H9 (cell line): Measurements from ENCODE around the gene DESI2. TPM values are rescaled to one million over a fixed set of nuclear protein-coding genes. Genes with fewer than 3 reads are reported as not detected.

ENCODE experiments used
- DNase-seq: peaks from one replicate; pipeline ENCODE4 v3.0.0-alpha.2; 2017
- H2AFZ ChIP-seq: one replicate; pipeline ENCODE4 v1.6.1; 2013; ENCODE audit warnings: mild to moderate bottlenecking, low read length, control low read depth, moderate library complexity
- H2AK5ac ChIP-seq: 2 replicates; pipeline ENCODE4 v1.6.1; 2013; ENCODE audit warnings: low read length, control low read depth, mixed read lengths; ENCODE audit not compliant: insufficient read length
- H2BK120ac ChIP-seq: one replicate; pipeline ENCODE4 v1.6.1; 2013; ENCODE audit warnings: low read depth, mild to moderate bottlenecking, low read length, control low read depth, inconsistent platforms; ENCODE audit not compliant: poor library complexity, severe bottlenecking
- H2BK12ac ChIP-seq: 2 replicates; pipeline ENCODE4 v1.6.1; 2013; ENCODE audit warnings: low read length, control low read depth, mixed read lengths, low read depth; ENCODE audit not compliant: insufficient read length
- H2BK15ac ChIP-seq: 2 replicates; pipeline ENCODE4 v1.6.1; 2013; ENCODE audit warnings: low read depth, low read length, control low read depth
- H2BK20ac ChIP-seq: one replicate; pipeline ENCODE4 v1.6.1; 2013; ENCODE audit warnings: low read depth, mild to moderate bottlenecking, low read length, control low read depth, inconsistent platforms; ENCODE audit not compliant: poor library complexity, severe bottlenecking
- H2BK5ac ChIP-seq: 2 replicates; pipeline ENCODE4 v1.6.1; 2013; ENCODE audit warnings: low read length, control low read depth, mixed read lengths; ENCODE audit not compliant: insufficient read length
- H3K14ac ChIP-seq: 2 replicates; pipeline ENCODE4 v1.6.1; 2013; ENCODE audit warnings: low read length, control low read depth; ENCODE audit not compliant: insufficient read depth
- H3K18ac ChIP-seq: 2 replicates; pipeline ENCODE4 v1.6.1; 2013; ENCODE audit warnings: low read depth, mild to moderate bottlenecking, mixed read lengths, low read length, control low read depth; ENCODE audit not compliant: insufficient read length
- H3K23ac ChIP-seq: 2 replicates; pipeline ENCODE4 v1.6.1; 2013; ENCODE audit warnings: low read length, control low read depth, mixed read lengths, low read depth; ENCODE audit not compliant: insufficient read length
- H3K23me2 ChIP-seq: 2 replicates; pipeline ENCODE4 v1.6.1; 2013; ENCODE audit warnings: low read depth, mild to moderate bottlenecking, mixed read lengths, low read length, control low read depth; ENCODE audit not compliant: insufficient read length, poor library complexity, severe bottlenecking
- H3K27ac ChIP-seq: 2 replicates; pipeline ENCODE4 v1.5.1; 2013; ENCODE audit warnings: low read length, control low read depth, mixed read lengths, low read depth; ENCODE audit not compliant: insufficient read length
- H3K27me3 ChIP-seq: 2 replicates; pipeline ENCODE4 v1.6.1; 2013; ENCODE audit warnings: low read length, control low read depth, inconsistent platforms; ENCODE audit not compliant: insufficient read depth
- H3K4ac ChIP-seq: 2 replicates; pipeline ENCODE4 v1.6.1; 2013; ENCODE audit warnings: low read depth, mild to moderate bottlenecking, control low read depth, inconsistent platforms, low read length, moderate library complexity
- H3K4me1 ChIP-seq: 2 replicates; pipeline ENCODE4 v1.6.1; 2013; ENCODE audit warnings: low read length, control low read depth, inconsistent platforms; ENCODE audit not compliant: insufficient read depth
- H3K4me2 ChIP-seq: 2 replicates; pipeline ENCODE4 v1.6.1; 2013; ENCODE audit warnings: low read length, control low read depth, mixed read lengths; ENCODE audit not compliant: insufficient read length, insufficient read depth
- H3K56ac ChIP-seq: 2 replicates; pipeline ENCODE4 v1.6.1; 2013; ENCODE audit warnings: low read depth, mild to moderate bottlenecking, mixed read lengths, low read length, control low read depth; ENCODE audit not compliant: insufficient read length
- H3K79me1 ChIP-seq: 2 replicates; pipeline ENCODE4 v1.6.1; 2013; ENCODE audit warnings: low read depth, mild to moderate bottlenecking, moderate library complexity, low read length, control low read depth, inconsistent platforms; ENCODE audit not compliant: insufficient read depth, poor library complexity, severe bottlenecking
- H3K79me2 ChIP-seq: 2 replicates; pipeline ENCODE4 v1.6.1; 2013; ENCODE audit warnings: low read length, control low read depth, inconsistent platforms; ENCODE audit not compliant: insufficient read depth
- H3K9ac ChIP-seq: 2 replicates; pipeline ENCODE4 v1.6.1; 2013; ENCODE audit warnings: low read length, control low read depth, mixed read lengths; ENCODE audit not compliant: insufficient read length; ENCODE audit errors: extremely low read depth
- H3K9me3 ChIP-seq: one replicate; pipeline ENCODE4 v1.6.1; 2013; ENCODE audit warnings: low read depth, low read length, inconsistent platforms; ENCODE audit not compliant: control insufficient read depth
- H3T11ph ChIP-seq: one replicate; pipeline ENCODE4 v1.6.1; 2013; ENCODE audit warnings: mild to moderate bottlenecking, low read length, control low read depth, inconsistent platforms
- H4K20me1 ChIP-seq: one replicate; pipeline ENCODE4 v1.6.1; 2013; ENCODE audit not compliant: control insufficient read depth, insufficient read length, insufficient read depth
- H4K5ac ChIP-seq: 2 replicates; pipeline ENCODE4 v1.6.1; 2013; ENCODE audit warnings: low read depth, mild to moderate bottlenecking, mixed read lengths, low read length, control low read depth; ENCODE audit not compliant: insufficient read length
- H4K8ac ChIP-seq: replicated peaks from 2 replicates; pipeline ENCODE4 v1.6.1; 2013; ENCODE audit warnings: low read length, control low read depth, mixed read lengths, low read depth; ENCODE audit not compliant: insufficient read length
- H4K91ac ChIP-seq: 2 replicates; pipeline ENCODE4 v1.6.1; 2013; ENCODE audit warnings: low read depth, mild to moderate bottlenecking, moderate library complexity, mixed read lengths, low read length, control low read depth; ENCODE audit not compliant: insufficient read length
- H3K27ac Mint-ChIP-seq, 3 experiments: 2 replicates in 2 of 3; 3 replicates in 1 of 3; pipeline ENCODE4 v1.8.0; 2020 to 2021; ENCODE audit warnings: mixed read lengths in 3 of 3, mild to moderate bottlenecking in 1 of 3, moderate library complexity in 1 of 3
- H3K27me3 Mint-ChIP-seq: 2 replicates; pipeline ENCODE4 v1.8.0; 2021; ENCODE audit warnings: low read depth, mild to moderate bottlenecking, moderate library complexity, mixed read lengths
- H3K36me3 Mint-ChIP-seq, 3 experiments: 2 replicates in 2 of 3; 3 replicates in 1 of 3; pipeline ENCODE4 v1.8.0; 2020 to 2021; ENCODE audit warnings: low read depth in 3 of 3, mixed read lengths in 3 of 3; ENCODE audit not compliant: insufficient read depth in 1 of 3
- H3K4me1 Mint-ChIP-seq, 2 experiments: 2 replicates each; pipeline ENCODE4 v1.8.0; 2020; ENCODE audit warnings: mixed read lengths in 2 of 2
- H3K4me3 Mint-ChIP-seq, 2 experiments: 2 replicates in 1 of 2; 3 replicates in 1 of 2; pipeline ENCODE4 v1.8.0; 2020 to 2021; ENCODE audit warnings: mild to moderate bottlenecking in 2 of 2, mixed read lengths in 2 of 2, moderate library complexity in 1 of 2
- H3K9me3 Mint-ChIP-seq, 2 experiments: 2 replicates in 1 of 2; 3 replicates in 1 of 2; pipeline ENCODE4 v1.8.0; 2020; ENCODE audit warnings: mild to moderate bottlenecking in 2 of 2, mixed read lengths in 2 of 2, moderate library complexity in 1 of 2
- total RNA-seq: library from RNA; stranded (reverse); gene quantifications from 2 replicates; pipeline ENCODE4 v1.2.1, GENCODE V29; 2021
- TF ChIP-seq, protein P1 (sequence below): fragments of 200-600 bp; sonication (generic); conservative IDR thresholded peaks from 3 replicates; pipeline ENCODE4 v1.8.0; 2021; ENCODE audit warnings: antibody characterized with exemption, mild to moderate bottlenecking

The DESI2 gene
- total RNA-seq, 1 experiment from 2014 or later: 89.9 TPM

DNA sequence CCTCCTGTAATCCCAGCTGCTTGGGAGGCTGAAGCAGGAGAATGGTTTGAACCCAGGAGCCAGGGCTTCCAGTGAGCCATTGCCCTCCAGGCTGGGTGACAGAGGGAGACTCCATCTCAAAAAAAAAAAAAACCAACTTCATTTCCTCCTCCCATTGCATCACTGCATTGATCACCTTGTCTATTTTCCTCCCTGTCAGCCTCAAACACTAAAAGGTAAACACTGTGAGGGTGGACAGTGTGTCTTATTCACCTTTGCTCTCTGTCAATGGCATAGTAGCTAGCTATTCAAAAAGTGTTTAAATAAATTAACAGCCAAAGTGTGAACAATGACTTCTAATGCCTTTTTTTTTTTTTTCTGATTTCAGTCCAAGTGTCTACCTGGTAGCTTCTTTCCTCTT, 13.4 kb upstream of the DESI2 start:
- no peak overlapping the region for H3T11ph ChIP-seq
- TF ChIP-seq, protein P1, sequence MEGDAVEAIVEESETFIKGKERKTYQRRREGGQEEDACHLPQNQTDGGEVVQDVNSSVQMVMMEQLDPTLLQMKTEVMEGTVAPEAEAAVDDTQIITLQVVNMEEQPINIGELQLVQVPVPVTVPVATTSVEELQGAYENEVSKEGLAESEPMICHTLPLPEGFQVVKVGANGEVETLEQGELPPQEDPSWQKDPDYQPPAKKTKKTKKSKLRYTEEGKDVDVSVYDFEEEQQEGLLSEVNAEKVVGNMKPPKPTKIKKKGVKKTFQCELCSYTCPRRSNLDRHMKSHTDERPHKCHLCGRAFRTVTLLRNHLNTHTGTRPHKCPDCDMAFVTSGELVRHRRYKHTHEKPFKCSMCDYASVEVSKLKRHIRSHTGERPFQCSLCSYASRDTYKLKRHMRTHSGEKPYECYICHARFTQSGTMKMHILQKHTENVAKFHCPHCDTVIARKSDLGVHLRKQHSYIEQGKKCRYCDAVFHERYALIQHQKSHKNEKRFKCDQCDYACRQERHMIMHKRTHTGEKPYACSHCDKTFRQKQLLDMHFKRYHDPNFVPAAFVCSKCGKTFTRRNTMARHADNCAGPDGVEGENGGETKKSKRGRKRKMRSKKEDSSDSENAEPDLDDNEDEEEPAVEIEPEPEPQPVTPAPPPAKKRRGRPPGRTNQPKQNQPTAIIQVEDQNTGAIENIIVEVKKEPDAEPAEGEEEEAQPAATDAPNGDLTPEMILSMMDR: no peak
- no peak overlapping the region for H2BK20ac ChIP-seq
- no peak overlapping the region for H2AK5ac ChIP-seq
- Mint-ChIP-seq H3K9me3 (peaks cover 10 to 13% of the 10 kb centered on the region in 2 experiments), H3K27ac (no peak overlapping the region), H3K4me1 (peaks cover 5 to 6% of the 10 kb centered on the region in 2 experiments), H3K36me3 (peaks cover 4 to 16% (median 11%) of the 10 kb centered on the region in 3 experiments; a peak in 6 of 7 replicates), H3K27me3 (peaks cover 4% of the 10 kb centered on the region), H3K4me3 (no peak overlapping the region)
- no peak overlapping the region for H3K14ac ChIP-seq
- no peak overlapping the region for H3K56ac ChIP-seq
- no peak overlapping the region for H2BK120ac ChIP-seq
- no peaks in the 10 kb centered on the region for H4K20me1 ChIP-seq
- H2BK12ac ChIP-seq: no peak overlapping the region
- no peak overlapping the region for H4K5ac ChIP-seq
- H3K27me3 ChIP-seq: no peaks in the 10 kb centered on the region
- no peak overlapping the region for H4K8ac ChIP-seq
- DNase-seq: no peak
- no peaks in the 10 kb centered on the region for H3K4me1 ChIP-seq
- no peak overlapping the region for H3K27ac ChIP-seq
- no peak overlapping the region for H3K4me2 ChIP-seq
- H3K23me2 ChIP-seq: no peaks in the 10 kb centered on the region
- no peak overlapping the region for H3K9ac ChIP-seq
- H3K79me2 ChIP-seq: no peaks in the 10 kb centered on the region
- no peak overlapping the region for H2BK5ac ChIP-seq
- H3K23ac ChIP-seq: no peak overlapping the region
- no peaks in the 10 kb centered on the region for H3K79me1 ChIP-seq
- no peak overlapping the region for H3K18ac ChIP-seq
- no peak overlapping the region for H2AFZ ChIP-seq
- no peak overlapping the region for H2BK15ac ChIP-seq
- no peak overlapping the region for H3K4ac ChIP-seq
- H4K91ac ChIP-seq: no peak overlapping the region
- H3K9me3 ChIP-seq: no peaks in the 10 kb centered on the region
